ENCODE results near the gene GSG1.
A peak's percentile ranks its signal among the peaks of the same experiment; 100 is the strongest.
"Not testable (repeated sequence)": the region's sequence is repeated elsewhere in the genome, so short reads cannot be mapped to it uniquely, and the experiment has no call there.

The GSG1 gene

GRCh38 chr12:13045816-13046215 is 57.7 kb downstream of the GSG1 start:
- no peak overlapping the region for H3K9ac ChIP-seq (ENCODE audit: low read depth, low read length)
- no peaks in the 10 kb centered on the region for H3K9me3 ChIP-seq (ENCODE audit: insufficient read depth, low read depth, low read length)
- H3K4me1 ChIP-seq (ENCODE audit: insufficient read depth, low read length) = peaks cover 25% of the 10 kb centered on the region
- 0 out of 2 replicates have a peak overlapping the region, but pooled peaks have one; percentile 94 for H3K4me3 ChIP-seq (ENCODE audit: low read length)
- no peak overlapping the region for H3K27ac ChIP-seq (ENCODE audit: low read length)
- peaks cover 14% of the 10 kb centered on the region for H3K27me3 ChIP-seq (ENCODE audit: insufficient read depth, low read length)
- no peaks in the 10 kb centered on the region for H3K36me3 ChIP-seq (ENCODE audit: insufficient read depth, low read depth, low read length)

DNA sequence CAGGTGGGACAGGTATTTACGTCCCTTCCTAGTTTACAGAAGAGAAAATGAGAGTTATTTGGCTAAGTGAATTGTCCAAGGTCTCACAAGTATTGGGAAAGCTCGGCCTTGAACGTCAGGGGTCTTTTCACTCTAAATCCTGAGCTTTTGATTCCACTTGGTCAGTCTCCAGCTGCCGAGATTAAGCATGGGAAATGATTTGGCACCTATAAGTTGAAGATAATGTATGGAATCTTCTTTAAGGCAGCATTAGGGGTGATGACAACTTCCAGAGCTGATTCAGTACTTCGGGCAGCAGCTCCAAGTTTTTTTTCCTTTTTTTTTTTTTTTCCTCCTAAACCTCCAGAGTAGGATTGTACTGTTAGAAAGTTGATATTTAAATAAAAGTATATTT is 58.6 kb downstream of the GSG1 start:
- peak overlapping the region; percentile 73; the same call in 1 of the 2 replicates for H3K9ac ChIP-seq (ENCODE audit: low read depth, low read length)
- H3K9me3 ChIP-seq (ENCODE audit: insufficient read depth, low read depth, low read length) = no peaks in the 10 kb centered on the region
- H3K27me3 ChIP-seq (ENCODE audit: insufficient read depth, low read length) = peaks cover 14% of the 10 kb centered on the region
- peak overlapping the region; percentile 94 for H3K4me3 ChIP-seq (ENCODE audit: low read length)
- no peak overlapping the region for H3K27ac ChIP-seq (ENCODE audit: low read length)
- H3K4me1 ChIP-seq (ENCODE audit: insufficient read depth, low read length) = peaks cover 19% of the 10 kb centered on the region
- H3K36me3 ChIP-seq (ENCODE audit: insufficient read depth, low read depth, low read length) = no peaks in the 10 kb centered on the region

DNA sequence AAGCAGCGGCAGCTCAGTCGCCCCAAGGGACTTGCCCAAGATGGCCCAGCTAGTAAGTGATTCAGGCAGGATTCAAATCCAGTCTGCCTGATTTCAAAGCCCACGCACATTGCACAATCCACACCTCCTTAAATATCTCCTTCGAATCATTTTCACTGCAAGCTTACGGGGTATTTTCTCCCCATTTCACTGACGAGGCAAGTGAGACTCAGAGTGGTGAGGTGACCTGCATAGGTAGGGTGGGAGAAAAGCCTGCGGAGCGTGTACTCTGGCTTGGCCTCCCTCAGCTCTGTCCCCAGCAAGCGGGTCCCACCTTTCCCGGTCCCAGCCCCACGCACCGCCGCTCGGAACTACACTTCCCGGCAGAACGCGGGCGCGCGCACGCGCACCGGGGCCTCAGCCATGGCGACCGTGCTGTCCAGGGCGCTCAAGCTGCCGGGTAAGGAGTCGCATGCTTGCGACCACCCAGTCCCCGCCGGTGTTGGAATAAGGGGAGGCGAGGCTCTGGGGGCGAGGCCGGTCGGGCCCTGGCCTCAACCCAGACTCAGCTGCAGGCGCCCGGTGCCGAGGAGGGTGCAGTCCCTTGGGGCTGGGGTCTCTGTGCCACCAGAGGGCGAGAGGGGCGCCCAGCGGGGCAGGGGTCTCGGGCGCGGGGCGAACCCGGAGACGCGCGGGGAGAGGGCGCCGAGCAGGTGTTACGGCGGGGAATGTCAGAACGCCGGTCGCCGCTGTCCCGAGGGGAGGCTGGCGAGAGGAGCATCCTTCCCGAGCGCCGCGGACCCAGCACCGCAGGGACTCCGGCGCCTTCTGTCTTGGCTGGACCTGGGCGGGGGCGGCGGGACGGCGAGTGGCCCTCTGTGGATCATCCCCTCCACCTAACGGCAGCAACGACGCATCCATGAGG is 59.2 kb downstream of the GSG1 start, which contains the start of gene FAM234B:
Gene FAM234B, plus strand, starts transcription at position 380 of the 904 bp plus-strand sequence. Its CDS starts 23 bp downstream, at position 403.
- no peaks in the 10 kb centered on the region for H3K9me3 ChIP-seq (ENCODE audit: insufficient read depth, low read depth, low read length)
- no peak within 1 kb of the TSS for H3K27ac ChIP-seq (ENCODE audit: low read length)
- peaks cover 13% of the 10 kb centered on the region; the same call in 1 of the 2 replicates for H3K4me1 ChIP-seq (ENCODE audit: insufficient read depth, low read length)
- peak within 1 kb of the TSS; percentile 73 for H3K9ac ChIP-seq (ENCODE audit: low read depth, low read length)
- H3K36me3 ChIP-seq (ENCODE audit: insufficient read depth, low read depth, low read length) = no peaks in the 10 kb centered on the region
- peak within 1 kb of the TSS; percentile 94 for H3K4me3 ChIP-seq (ENCODE audit: low read length)
- peaks cover 14% of the 10 kb centered on the region for H3K27me3 ChIP-seq (ENCODE audit: insufficient read depth, low read length)

DNA sequence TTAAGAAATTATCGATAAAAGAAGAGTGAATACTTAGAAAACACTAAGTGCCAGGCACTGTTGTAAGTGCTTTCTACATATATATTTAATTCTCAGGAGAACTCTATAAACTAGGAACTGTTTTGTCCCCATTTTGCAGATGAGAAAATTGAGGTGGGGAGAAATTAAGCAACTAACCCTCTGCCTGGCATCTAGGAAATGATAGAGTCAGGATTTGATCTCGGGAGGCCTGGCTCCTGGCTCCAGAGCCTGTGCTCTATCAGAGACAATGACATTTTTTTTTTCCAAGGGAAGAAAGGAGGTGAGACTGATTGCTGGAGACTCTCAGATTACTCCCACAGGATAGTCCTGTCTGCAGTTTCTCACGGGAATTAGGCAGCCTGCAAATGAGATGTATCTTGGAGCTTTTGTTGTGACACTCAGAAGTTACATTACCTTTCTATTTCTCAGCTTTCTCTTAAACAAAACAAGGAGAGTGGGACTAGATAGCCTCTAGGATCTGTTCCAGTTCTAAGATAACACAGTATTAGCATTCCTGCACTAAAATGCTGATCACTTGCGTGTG is 60.7 kb downstream of the GSG1 start:
- peaks cover 14% of the 10 kb centered on the region for H3K27me3 ChIP-seq (ENCODE audit: insufficient read depth, low read length)
- no peak overlapping the region for H3K27ac ChIP-seq (ENCODE audit: low read length)
- no peak overlapping the region for H3K4me3 ChIP-seq (ENCODE audit: low read length)
- H3K4me1 ChIP-seq (ENCODE audit: insufficient read depth, low read length) = peaks cover 13% of the 10 kb centered on the region; the same call in 1 of the 2 replicates
- no peaks in the 10 kb centered on the region for H3K9me3 ChIP-seq (ENCODE audit: insufficient read depth, low read depth, low read length)
- no peaks in the 10 kb centered on the region for H3K36me3 ChIP-seq (ENCODE audit: insufficient read depth, low read depth, low read length)
- H3K9ac ChIP-seq (ENCODE audit: low read depth, low read length) = no peak overlapping the region

DNA sequence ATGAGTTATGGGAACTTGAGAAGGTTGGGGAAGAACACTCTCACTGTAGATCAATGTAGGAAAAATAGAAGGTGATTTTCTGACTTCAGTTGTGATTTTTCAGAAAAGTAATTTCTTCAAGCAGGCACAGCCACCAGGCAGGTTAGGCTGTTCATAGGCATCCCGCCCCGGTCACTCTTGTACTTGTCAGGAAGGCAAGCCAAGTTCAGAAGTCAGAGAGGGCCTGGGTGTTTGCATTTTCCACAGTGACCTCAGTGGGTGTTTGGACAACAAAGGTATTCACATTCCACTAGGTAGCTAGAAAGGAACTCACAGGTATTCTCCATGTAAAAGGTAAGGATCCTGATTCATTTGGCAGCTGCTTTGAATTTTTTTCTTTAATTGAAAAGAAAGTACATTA is 62.2 kb downstream of the GSG1 start:
- peaks cover 14% of the 10 kb centered on the region for H3K27me3 ChIP-seq (ENCODE audit: insufficient read depth, low read length)
- no peak overlapping the region for H3K27ac ChIP-seq (ENCODE audit: low read length)
- no peak overlapping the region for H3K4me3 ChIP-seq (ENCODE audit: low read length)
- H3K36me3 ChIP-seq (ENCODE audit: insufficient read depth, low read depth, low read length) = no peaks in the 10 kb centered on the region
- no peaks in the 10 kb centered on the region for H3K9me3 ChIP-seq (ENCODE audit: insufficient read depth, low read depth, low read length)
- H3K9ac ChIP-seq (ENCODE audit: low read depth, low read length) = no peak overlapping the region
- peaks cover 13% of the 10 kb centered on the region; the same call in 1 of the 2 replicates for H3K4me1 ChIP-seq (ENCODE audit: insufficient read depth, low read length)

DNA sequence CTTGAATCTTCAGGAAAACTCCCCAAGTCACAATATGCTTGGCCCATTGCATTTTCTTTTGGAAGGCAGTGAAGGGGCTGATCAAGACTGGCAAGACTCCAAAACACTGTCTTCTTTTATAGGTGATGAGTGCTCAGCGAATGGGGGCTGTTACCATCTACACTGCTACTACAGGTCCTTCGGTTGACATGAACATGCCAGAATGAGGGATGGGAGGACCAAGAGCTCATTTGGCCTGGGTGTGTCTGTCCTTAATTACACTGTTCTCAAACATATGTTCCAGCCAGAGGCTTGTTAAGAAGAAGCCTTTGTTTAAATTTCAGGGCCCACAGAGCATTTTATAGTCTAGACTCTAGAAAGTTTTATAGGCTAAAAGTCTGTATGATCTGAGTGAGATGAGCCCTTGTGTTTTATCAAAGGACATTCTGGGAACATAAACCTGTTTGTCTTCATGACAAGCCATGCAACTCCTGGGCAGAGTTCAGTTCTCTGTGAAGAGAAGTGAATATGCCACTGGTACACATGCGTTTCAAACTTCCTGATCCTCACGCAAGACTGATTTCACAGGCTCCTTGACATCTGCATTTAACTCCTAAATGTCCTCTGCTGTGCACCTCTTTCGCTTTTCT is 64.0 kb downstream of the GSG1 start:
- H3K27me3 ChIP-seq (ENCODE audit: insufficient read depth, low read length) = peaks cover 14% of the 10 kb centered on the region
- H3K9me3 ChIP-seq (ENCODE audit: insufficient read depth, low read depth, low read length) = no peaks in the 10 kb centered on the region
- H3K36me3 ChIP-seq (ENCODE audit: insufficient read depth, low read depth, low read length) = no peaks in the 10 kb centered on the region
- no peak overlapping the region for H3K9ac ChIP-seq (ENCODE audit: low read depth, low read length)
- no peak overlapping the region for H3K27ac ChIP-seq (ENCODE audit: low read length)
- H3K4me1 ChIP-seq (ENCODE audit: insufficient read depth, low read length) = peaks cover 5% of the 10 kb centered on the region; the same call in 1 of the 2 replicates
- H3K4me3 ChIP-seq (ENCODE audit: low read length) = no peak overlapping the region

DNA sequence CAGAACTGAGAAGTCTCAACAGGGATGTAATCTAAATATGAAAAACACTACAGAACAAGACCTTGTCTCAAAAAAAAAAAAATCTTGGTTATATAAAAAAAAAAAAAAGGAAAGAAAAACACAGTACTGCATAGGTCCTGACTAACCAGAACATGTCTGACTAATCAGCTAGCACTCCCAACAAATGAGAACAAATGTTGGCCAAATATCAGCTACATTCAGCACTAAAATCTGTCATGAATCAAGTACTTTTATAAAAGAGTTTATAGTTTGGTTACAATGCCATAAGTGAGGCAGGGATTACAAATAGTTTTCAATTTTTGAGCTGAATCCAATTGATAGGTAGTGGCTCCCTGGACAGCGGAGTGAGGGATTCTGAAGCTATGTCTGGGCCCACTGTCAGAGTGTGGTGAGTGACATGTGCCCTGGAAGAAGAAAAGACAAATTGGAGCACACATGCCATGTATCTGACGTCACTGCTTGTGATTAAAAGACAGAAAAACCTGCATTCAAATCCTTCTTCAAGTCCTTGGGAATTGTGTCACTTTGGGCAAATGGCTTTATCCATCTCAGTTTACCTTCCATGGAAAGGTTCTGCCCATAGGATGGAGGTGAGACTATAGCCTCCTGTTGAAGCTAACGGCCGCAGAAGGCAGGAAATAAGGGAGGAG is 64.8 kb downstream of the GSG1 start:
- H3K36me3 ChIP-seq (ENCODE audit: insufficient read depth, low read depth, low read length) = no peaks in the 10 kb centered on the region
- H3K27me3 ChIP-seq (ENCODE audit: insufficient read depth, low read length) = peaks cover 10% of the 10 kb centered on the region
- H3K4me1 ChIP-seq (ENCODE audit: insufficient read depth, low read length) = peaks cover under 1% of the 10 kb centered on the region; the same call in 1 of the 2 replicates
- no peak overlapping the region for H3K4me3 ChIP-seq (ENCODE audit: low read length)
- no peak overlapping the region for H3K27ac ChIP-seq (ENCODE audit: low read length)
- no peak overlapping the region for H3K9ac ChIP-seq (ENCODE audit: low read depth, low read length)
- no peaks in the 10 kb centered on the region for H3K9me3 ChIP-seq (ENCODE audit: insufficient read depth, low read depth, low read length)

DNA sequence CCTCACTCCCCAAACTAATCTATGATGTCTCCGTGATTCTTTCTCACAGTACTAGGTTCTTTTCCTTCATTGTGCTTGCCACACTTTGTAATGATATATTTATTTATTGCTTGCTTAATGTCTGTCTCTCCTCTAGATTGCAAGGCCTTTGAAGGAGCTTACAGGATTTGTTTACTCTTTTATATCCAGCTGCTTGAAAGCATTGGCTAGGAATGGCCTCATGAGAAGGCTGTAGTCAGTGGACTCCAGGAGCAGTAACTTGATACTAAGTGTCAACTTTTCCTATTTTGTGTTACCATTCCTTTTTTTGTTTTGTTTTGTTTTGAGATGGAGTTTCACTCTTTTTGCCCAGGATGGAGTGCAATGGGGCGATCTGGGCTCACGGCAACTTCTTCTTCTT is 66.6 kb downstream of the GSG1 start:
- no peaks in the 10 kb centered on the region for H3K36me3 ChIP-seq (ENCODE audit: insufficient read depth, low read depth, low read length)
- H3K9ac ChIP-seq (ENCODE audit: low read depth, low read length) = no peak overlapping the region
- H3K4me3 ChIP-seq (ENCODE audit: low read length) = no peak overlapping the region
- H3K27me3 ChIP-seq (ENCODE audit: insufficient read depth, low read length) = no peaks in the 10 kb centered on the region
- no peaks in the 10 kb centered on the region for H3K9me3 ChIP-seq (ENCODE audit: insufficient read depth, low read depth, low read length)
- no peak overlapping the region for H3K27ac ChIP-seq (ENCODE audit: low read length)
- H3K4me1 ChIP-seq (ENCODE audit: insufficient read depth, low read length) = no peaks in the 10 kb centered on the region; the same call in 1 of the 2 replicates

DNA sequence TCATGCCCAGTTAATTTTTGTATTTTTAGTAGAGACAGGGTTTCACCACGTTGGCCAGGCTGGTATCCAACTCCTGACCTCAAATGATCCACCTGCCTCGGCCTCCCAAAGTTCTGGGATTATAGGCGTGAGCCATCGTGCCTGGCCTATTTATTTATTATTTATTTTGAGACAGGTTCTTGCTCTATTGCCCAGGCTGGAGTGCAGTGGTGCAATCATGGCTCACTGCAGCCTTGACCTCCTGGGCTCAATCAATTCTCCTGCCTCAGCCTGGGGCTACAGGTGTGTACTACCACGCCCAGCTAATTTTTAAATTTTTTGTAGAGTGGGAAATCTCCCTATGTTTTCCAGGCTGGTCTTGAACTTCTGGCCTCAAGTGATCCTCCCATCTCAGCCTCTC is 68.1 kb downstream of the GSG1 start:
- not testable (repeated sequence) for H3K4me3 ChIP-seq (ENCODE audit: low read length); H3K9me3 ChIP-seq (ENCODE audit: insufficient read depth, low read depth, low read length); H3K36me3 ChIP-seq (ENCODE audit: insufficient read depth, low read depth, low read length); H3K4me1 ChIP-seq (ENCODE audit: insufficient read depth, low read length); H3K9ac ChIP-seq (ENCODE audit: low read depth, low read length); H3K27me3 ChIP-seq (ENCODE audit: insufficient read depth, low read length); H3K27ac ChIP-seq (ENCODE audit: low read length)
